Activated naive CD8-positive, alpha-beta T cell treated with anti-CD3 and anti-CD28 coated beads, Interleukin-2, amount 10 ng/mL, durations not matched to agents 7 days and 5 days (primary cell): ENCODE data around the gene HOXD12. TPM values are rescaled to one million over a fixed set of nuclear protein-coding genes. Genes with fewer than 3 reads are reported as not detected.

ENCODE experiments used
- ATAC-seq: fragments of 150-1000 bp; cut with Tn5 transposase; one replicate; pipeline ENCODE4 v1.10.0; 2021; ENCODE audit warnings: low read depth, moderate library complexity
- POLR2A ChIA-PET: fragments of 350-600 bp; sonication (Branson Sonifier 250); formaldehyde crosslinking; loops from one replicate; lab custom pipeline; 2021; ENCODE audit warnings: antibody characterized with exemption; lab: Charles Lee
- DNase-seq: peaks from one replicate; pipeline ENCODE4 v3.0.0; 2021
- H3K27ac Mint-ChIP-seq: one replicate; pipeline ENCODE4 v1.8.0; 2022; ENCODE audit warnings: mild to moderate bottlenecking, mixed read lengths
- H3K27me3 Mint-ChIP-seq: one replicate; pipeline ENCODE4 v1.8.0; 2022; ENCODE audit warnings: mild to moderate bottlenecking, moderate library complexity, mixed read lengths
- H3K36me3 Mint-ChIP-seq: one replicate; pipeline ENCODE4 v1.8.0; 2021; ENCODE audit warnings: mild to moderate bottlenecking, mixed read lengths
- H3K4me1 Mint-ChIP-seq: one replicate; pipeline ENCODE4 v1.8.0; 2021; ENCODE audit warnings: mixed read lengths
- H3K4me3 Mint-ChIP-seq: one replicate; pipeline ENCODE4 v1.8.0; 2022; ENCODE audit warnings: mild to moderate bottlenecking, moderate library complexity, mixed read lengths
- H3K9me3 Mint-ChIP-seq: one replicate; pipeline ENCODE4 v1.8.0; 2021; ENCODE audit warnings: mixed read lengths
- total RNA-seq, 2 experiments: library from RNA; stranded (reverse); gene quantifications; one replicate each; pipeline ENCODE4 v1.2.3, GENCODE V29; 2021

Gene HOXD12
- total RNA-seq, 2 experiments from 2014 or later, result not detected

GRCh38 chr2:176128172-176128981, 28.8 kb downstream of the HOXD12 start:
- ATAC-seq (no peak), DNase-seq (no peak)
- POLR2A ChIA-PET, result no interaction called here
- Mint-ChIP-seq H3K4me1 (peaks cover 21% of the 10 kb centered on the region), H3K9me3 (no peaks in the 10 kb centered on the region), H3K4me3 (peak overlapping the region; percentile 5), H3K27me3 (peaks cover 87% of the 10 kb centered on the region), H3K27ac (peak overlapping the region; percentile 40), H3K36me3 (no peaks in the 10 kb centered on the region)

GRCh38 chr2:176128982-176129796, 29.6 kb downstream of the HOXD12 start, which contains the start of gene HOXD8:
Gene HOXD8 (plus strand): TSS chr2:176129705. CDS start chr2:176130367, 662 bp downstream.
- POLR2A ChIA-PET, result no interaction called here
- ATAC-seq (no peak), DNase-seq (peak; percentile 49)
- Mint-ChIP-seq H3K4me3 (peak within 1 kb of the TSS; percentile 26), H3K4me1 (peaks cover 18% of the 10 kb centered on the region), H3K27me3 (peaks cover 87% of the 10 kb centered on the region), H3K9me3 (no peaks in the 10 kb centered on the region), H3K27ac (peak within 1 kb of the TSS; percentile 68), H3K36me3 (no peaks in the 10 kb centered on the region)

- Mint-ChIP-seq H3K4me1 (peaks cover 16% of the 10 kb centered on the region), H3K9me3 (no peaks in the 10 kb centered on the region), H3K27ac (no peak overlapping the region), H3K4me3 (peak overlapping the region; percentile 25), H3K36me3 (no peaks in the 10 kb centered on the region), H3K27me3 (peaks cover 87% of the 10 kb centered on the region)
- POLR2A ChIA-PET, result no interaction called here
- ATAC-seq (no peak), DNase-seq (no peak)
These were observed 30.2 kb downstream of the HOXD12 start for GRCh38 chr2:176129813-176130146.

GRCh38 chr2:176130147-176130956, 30.8 kb downstream of the HOXD12 start:
- Mint-ChIP-seq H3K4me3 (peak overlapping the region; percentile 26), H3K9me3 (no peaks in the 10 kb centered on the region), H3K4me1 (peaks cover 17% of the 10 kb centered on the region), H3K27me3 (peaks cover 87% of the 10 kb centered on the region), H3K36me3 (no peaks in the 10 kb centered on the region), H3K27ac (peak overlapping the region; percentile 68)
- ATAC-seq (no peak), DNase-seq (peak; percentile 53)
- POLR2A ChIA-PET, result no interaction called here

- POLR2A ChIA-PET, result interaction anchor here (0.6 kb wide), 1 partner anchor 26 kb away, joined by 4 read pairs; no protein-coding TSS in a partner anchor
- no peak for ATAC-seq
- H3K36me3 Mint-ChIP-seq, result peaks cover 3% of the 10 kb centered on the region
- peak overlapping the region; percentile 57 for H3K27ac Mint-ChIP-seq
- no peaks in the 10 kb centered on the region for H3K9me3 Mint-ChIP-seq
- peaks cover 25% of the 10 kb centered on the region for H3K4me1 Mint-ChIP-seq
- H3K27me3 Mint-ChIP-seq, result peaks cover 87% of the 10 kb centered on the region
- H3K4me3 Mint-ChIP-seq, result peak overlapping the region; percentile 26
- DNase-seq, result no peak
These were observed 31.6 kb downstream of the HOXD12 start for GRCh38 chr2:176130957-176131847.

GRCh38 chr2:176131848-176132158, 32.2 kb downstream of the HOXD12 start:
- H3K27ac Mint-ChIP-seq, result no peak overlapping the region
- peaks cover 25% of the 10 kb centered on the region for H3K4me1 Mint-ChIP-seq
- POLR2A ChIA-PET, result no interaction called here
- ATAC-seq (no peak), DNase-seq (no peak)
- peaks cover 85% of the 10 kb centered on the region for H3K27me3 Mint-ChIP-seq
- peaks cover 3% of the 10 kb centered on the region for H3K36me3 Mint-ChIP-seq
- H3K9me3 Mint-ChIP-seq, result no peaks in the 10 kb centered on the region
- peak overlapping the region; percentile 74 for H3K4me3 Mint-ChIP-seq

- Mint-ChIP-seq H3K4me3 (peak overlapping the region; percentile 74), H3K27me3 (peaks cover 85% of the 10 kb centered on the region), H3K9me3 (no peaks in the 10 kb centered on the region), H3K27ac (no peak overlapping the region), H3K4me1 (peaks cover 25% of the 10 kb centered on the region), H3K36me3 (peaks cover 3% of the 10 kb centered on the region)
- no peak for ATAC-seq
- POLR2A ChIA-PET, result interaction anchor here (0.7 kb wide), 1 partner anchor 1204 kb away, joined by 3 read pairs; no protein-coding TSS in a partner anchor
- no peak for DNase-seq
These were observed 32.9 kb downstream of the HOXD12 start for GRCh38 chr2:176132205-176133171.

GRCh38 chr2:176133389-176133788, 33.8 kb downstream of the HOXD12 start:
- ATAC-seq (no peak), DNase-seq (no peak)
- peaks cover 24% of the 10 kb centered on the region for H3K4me1 Mint-ChIP-seq
- H3K27me3 Mint-ChIP-seq, result peaks cover 85% of the 10 kb centered on the region
- no peak overlapping the region for H3K4me3 Mint-ChIP-seq
- POLR2A ChIA-PET, result no interaction called here
- H3K9me3 Mint-ChIP-seq, result no peaks in the 10 kb centered on the region
- no peak overlapping the region for H3K27ac Mint-ChIP-seq
- peaks cover 3% of the 10 kb centered on the region for H3K36me3 Mint-ChIP-seq

- H3K4me3 Mint-ChIP-seq, result no peak overlapping the region
- ATAC-seq (no peak), DNase-seq (no peak)
- H3K36me3 Mint-ChIP-seq, result peaks cover 3% of the 10 kb centered on the region
- H3K9me3 Mint-ChIP-seq, result no peaks in the 10 kb centered on the region
- POLR2A ChIA-PET, result no interaction called here
- H3K27me3 Mint-ChIP-seq, result peaks cover 85% of the 10 kb centered on the region
- H3K27ac Mint-ChIP-seq, result no peak overlapping the region
- peaks cover 24% of the 10 kb centered on the region for H3K4me1 Mint-ChIP-seq
These were observed 34.4 kb downstream of the HOXD12 start for GRCh38 chr2:176134035-176134434.

GRCh38 chr2:176135035-176135440, 35.4 kb downstream of the HOXD12 start:
- Mint-ChIP-seq H3K4me3 (no peak overlapping the region), H3K4me1 (peaks cover 30% of the 10 kb centered on the region), H3K27ac (no peak overlapping the region), H3K36me3 (peaks cover 3% of the 10 kb centered on the region), H3K9me3 (no peaks in the 10 kb centered on the region), H3K27me3 (peaks cover 88% of the 10 kb centered on the region)
- DNase-seq, result no peak
- POLR2A ChIA-PET, result no interaction called here
- ATAC-seq, result no peak

GRCh38 chr2:176136374-176137251, 37.0 kb downstream of the HOXD12 start:
- ATAC-seq, result no peak
- POLR2A ChIA-PET, result no interaction called here
- H3K27ac Mint-ChIP-seq, result no peak overlapping the region

More at GRCh38 chr2:176136374-176137251, 37.0 kb downstream of the HOXD12 start:
- peak overlapping the region; percentile 32 for H3K4me3 Mint-ChIP-seq
- no peaks in the 10 kb centered on the region for H3K9me3 Mint-ChIP-seq
- H3K36me3 Mint-ChIP-seq, result peaks cover 3% of the 10 kb centered on the region
- peaks cover 24% of the 10 kb centered on the region for H3K4me1 Mint-ChIP-seq
- H3K27me3 Mint-ChIP-seq, result peaks cover 85% of the 10 kb centered on the region
- DNase-seq, result no peak
